T-helper 2 cell treated with Interferon-gamma antibody and Interleukin-4, amounts not matched to agents 100 ng/mL and 5 ng/mL, for 36 hours (primary cell): ENCODE data around the gene REV3L. TPM values are rescaled to one million over a fixed set of nuclear protein-coding genes. Genes with fewer than 3 reads are reported as not detected.

Experiments used
- intact Hi-C: fragments of 100-400 bp; cut with micrococcal nuclease; formaldehyde crosslinking; loops from one replicate; pipeline ENCODE4 v1.15.1; 2023
- total RNA-seq: library from RNA; stranded (reverse); gene quantifications from 2 replicates; pipeline ENCODE4 v1.2.3, GENCODE V29; 2022

Gene REV3L
- total RNA-seq, 1 donor from 2014 or later = 23.5 TPM

DNA sequence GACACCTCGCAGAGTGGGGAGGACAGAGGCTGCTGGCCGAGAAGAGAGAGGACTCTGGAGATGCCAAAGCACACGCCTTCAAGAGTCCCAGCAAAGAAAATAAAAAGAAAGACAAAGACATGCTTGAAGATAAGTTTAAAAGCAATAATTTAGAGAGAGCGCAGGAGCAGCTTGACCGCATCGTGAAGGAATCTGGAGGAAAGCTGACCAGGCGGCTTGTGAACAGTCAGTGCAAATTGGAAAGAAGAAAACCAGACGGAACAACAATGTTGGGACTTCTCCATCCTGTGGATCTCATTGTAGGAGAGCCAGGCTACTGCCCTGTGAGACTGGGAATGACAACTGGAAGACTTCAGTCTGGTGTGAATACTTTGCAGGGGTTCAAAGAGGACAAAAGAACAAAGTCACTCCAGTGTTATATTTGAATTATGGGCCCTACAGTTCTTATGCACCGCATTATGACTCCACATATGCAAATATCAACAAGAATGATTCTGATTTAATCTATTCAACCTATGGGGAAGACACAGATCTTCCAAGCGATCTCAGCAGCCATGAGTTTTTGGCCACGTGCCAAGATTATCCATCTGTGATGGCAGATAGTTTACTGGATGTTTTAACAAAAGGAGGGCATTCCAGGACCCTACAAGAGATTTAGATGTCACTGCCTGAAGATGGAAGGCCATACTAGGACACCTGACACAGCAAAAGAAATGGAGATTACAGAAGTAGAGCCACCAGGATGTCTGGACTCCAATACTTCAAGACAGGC is 52.2 kb downstream of the REV3L start:
- intact Hi-C loops = no loop called here

DNA sequence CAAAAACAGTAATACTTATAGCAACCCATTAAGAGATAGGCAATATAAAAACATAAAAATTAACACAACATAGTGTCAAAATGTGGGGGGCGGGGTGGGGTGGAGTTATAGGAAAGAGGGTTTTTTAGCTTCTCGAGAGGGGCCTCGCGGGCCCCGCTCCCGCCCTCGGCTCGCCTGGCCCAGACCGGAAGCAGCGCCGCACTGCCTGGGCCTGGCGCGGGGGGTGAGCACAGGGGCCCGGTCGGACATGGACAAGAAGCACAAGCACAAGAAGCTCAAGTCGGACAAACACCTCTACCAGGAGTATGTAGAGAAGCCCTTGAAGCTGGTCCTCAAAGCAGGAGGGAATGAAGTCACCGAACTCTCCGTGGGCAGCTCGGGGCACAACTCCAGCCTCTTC is 53.4 kb downstream of the REV3L start:
- intact Hi-C loops = no loop called here

- intact Hi-C loops = no loop called here
These were observed 54.2 kb downstream of the REV3L start for GRCh38 chr6:111428811-111429210.

GRCh38 chr6:111427341-111428116 is 55.5 kb downstream of the REV3L start:
- intact Hi-C loops = no loop called here

DNA sequence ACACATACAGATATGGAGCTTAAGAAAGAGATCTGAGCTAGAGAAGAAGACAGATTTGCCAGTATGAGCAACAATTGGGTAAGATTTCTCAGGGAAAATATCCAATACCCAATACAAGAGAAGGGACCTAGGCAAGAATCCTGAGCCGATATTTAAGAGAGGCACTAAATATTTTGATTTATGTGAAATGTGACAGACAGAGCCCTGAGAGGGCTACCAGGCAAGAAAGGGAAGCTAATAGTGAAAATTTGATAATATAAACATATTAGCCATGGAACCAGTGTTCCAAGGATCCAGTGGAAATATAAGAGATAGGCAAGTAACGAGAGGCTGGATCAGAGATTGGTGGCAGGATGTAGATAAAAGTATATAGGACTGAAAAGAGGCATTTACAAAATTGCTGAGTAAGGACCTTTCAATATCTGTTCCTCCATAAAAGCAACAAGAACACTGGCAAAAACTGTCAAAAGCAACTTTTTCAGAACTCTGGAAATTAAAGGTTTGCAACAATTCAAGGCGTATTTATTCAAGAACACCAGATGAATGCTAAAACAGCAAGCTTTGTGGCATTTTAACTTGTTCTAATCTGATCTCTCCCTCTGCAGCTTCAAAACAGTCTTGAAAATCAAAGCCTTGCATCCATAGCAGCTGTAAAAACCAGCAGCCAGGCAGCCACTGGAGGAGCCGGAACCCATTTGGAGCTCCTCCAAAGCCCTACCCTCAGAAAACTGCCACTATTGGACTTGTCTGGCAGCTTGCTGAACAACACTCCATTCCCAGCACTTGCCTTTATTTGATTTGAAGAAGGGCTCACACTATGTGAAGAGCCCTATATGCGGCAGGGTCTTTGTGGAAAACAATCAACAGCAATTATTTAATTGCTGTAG is 58.8 kb downstream of the REV3L start:
- intact Hi-C loops = no loop called here

DNA sequence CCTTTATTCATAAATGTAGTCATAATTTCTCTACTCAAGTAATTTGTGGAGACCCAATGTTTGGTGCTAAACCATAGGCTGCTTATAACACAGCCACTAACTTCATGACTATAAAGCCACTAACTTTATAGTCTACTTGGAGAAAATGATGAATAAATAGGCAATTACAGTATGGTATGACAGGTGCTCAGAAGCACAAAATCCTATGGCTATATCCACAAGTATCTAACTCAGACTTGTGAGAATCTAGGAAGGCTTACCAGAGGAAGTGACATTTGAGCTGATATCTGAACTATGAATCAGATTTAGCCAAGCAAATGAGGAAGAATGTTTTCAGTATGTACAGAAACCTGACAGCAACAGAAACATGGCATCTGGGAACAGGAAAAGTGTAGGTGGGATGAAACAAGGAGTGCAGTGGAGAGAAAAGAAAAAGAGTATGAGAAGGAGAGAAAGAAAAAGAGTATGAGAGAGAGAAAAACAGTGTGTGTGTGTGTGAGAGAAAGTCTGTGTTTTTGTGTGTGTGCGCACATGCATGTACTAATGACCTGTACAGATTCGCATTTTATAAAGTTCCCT is 59.9 kb downstream of the REV3L start:
- intact Hi-C loops = no loop called here

DNA sequence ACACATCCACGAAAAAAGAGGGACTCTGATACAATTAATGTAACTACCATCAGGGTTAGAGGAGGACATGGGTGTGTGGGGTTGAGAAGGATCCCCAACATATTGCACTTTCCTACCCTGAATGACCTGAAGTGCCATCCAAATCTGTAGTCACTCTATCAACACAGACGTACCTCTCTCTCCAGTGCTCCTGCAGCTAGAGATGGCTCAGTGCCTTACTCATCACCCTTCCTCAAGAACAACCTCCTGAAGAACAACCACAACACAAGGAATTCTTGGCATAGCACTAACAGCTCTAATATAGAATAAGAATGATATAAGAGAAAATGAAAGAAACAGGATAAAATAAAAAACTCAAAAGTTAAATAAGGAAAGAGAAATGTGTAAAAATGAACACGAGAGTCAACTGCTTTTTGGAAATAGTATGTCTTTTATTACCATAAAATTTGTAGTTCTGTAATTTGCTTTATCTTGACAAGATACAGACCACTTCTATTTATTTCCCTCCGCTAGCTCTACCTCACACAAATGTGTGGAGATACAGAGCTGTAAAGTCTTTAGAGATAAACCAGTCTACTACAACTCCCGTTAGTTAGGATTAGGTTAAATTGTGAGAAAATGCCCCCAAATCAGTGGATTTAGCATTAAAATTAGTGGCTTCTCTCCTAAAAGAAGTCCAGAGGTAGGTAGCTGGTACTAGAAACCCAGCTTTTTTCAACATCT is 63.9 kb downstream of the REV3L start:
- intact Hi-C loops = no loop called here

GRCh38 chr6:111417946-111418345 is 65.1 kb downstream of the REV3L start:
- intact Hi-C loops = no loop called here

- intact Hi-C loops = no loop called here
These were observed 65.8 kb downstream of the REV3L start for GRCh38 chr6:111417181-111417585.

DNA sequence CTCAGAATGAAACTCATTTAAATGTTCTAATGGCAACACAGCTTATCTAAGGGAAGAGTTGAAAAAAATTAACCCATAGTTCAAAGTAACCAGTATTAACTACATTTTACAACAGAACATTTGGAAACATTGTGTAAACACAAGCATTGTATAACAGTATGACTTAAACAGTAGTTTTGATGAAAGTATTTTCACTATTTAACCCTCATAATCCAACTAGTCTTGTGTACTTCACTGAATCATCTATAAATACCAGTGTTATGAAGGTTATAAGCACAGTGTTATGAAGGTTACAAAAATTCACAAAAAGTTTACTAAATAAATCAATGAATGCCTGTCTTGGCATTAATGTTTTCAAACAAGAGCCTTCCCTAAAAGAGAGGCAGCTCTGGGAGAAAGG is 66.5 kb downstream of the REV3L start:
- intact Hi-C loops = no loop called here

DNA sequence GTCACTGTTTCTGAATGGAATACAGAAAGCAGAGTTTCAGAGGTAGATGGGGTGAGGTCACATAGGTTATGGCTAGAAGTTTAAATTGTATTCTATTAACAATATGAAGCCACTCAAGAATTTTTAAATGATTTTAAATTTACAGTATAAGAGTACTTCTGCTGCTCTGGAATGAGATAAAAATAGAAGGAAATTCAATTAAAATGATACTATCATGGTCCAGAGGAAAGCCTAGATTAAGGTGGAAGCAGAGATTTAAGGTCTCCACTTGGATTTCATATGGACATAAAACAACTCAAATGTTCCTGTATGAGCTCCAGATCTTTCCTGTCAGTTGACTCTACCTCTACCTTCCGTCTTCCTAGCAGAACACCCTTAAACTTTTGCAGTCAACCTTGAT is 68.6 kb downstream of the REV3L start:
- intact Hi-C loops = no loop called here

DNA sequence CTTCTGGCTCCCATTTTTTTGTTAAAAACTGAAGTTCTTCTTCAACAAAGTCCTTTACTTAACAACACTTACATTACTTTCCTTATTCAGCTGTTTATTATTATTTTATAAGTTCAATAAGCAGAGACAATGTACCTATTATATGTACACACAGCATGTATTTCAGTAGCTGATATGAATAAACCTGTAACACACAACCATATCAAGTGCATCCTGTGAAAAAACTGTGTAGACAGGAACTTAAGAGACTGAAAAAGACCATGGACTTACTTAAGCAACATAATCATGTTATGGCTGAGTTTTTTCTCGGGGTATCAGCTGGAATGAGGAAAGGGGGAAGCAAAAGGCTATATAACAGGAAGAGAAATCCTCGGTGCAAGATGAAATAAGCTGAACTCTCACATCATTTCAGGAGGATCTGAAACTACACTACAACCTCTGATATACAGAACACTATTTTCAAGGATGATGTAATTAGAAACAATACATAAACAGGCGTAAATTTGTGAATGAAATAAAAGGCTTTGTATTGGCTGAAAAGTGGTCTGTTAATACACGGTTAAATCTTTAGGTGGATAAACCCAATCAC is 70.9 kb downstream of the REV3L start:
- intact Hi-C loops = no loop called here

DNA sequence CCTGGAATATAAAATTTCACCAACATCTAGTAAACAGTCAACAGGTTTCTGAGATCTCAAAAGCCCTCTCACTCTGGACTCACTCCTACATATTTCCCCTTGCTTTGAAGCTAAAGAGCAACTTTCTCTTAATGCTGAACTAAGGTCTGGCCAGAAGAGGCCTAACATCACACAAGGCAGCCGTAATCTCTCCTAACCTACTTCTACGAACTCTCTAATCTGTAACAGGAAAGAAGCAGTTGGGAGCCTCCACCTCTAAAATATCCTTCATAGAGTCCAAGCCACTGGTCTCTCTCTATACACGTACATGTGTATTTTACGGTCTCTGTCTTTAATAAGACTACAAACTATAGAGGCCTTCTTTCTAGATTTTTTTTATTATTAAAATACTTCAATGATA is 72.0 kb downstream of the REV3L start:
- intact Hi-C loops = no loop called here

DNA sequence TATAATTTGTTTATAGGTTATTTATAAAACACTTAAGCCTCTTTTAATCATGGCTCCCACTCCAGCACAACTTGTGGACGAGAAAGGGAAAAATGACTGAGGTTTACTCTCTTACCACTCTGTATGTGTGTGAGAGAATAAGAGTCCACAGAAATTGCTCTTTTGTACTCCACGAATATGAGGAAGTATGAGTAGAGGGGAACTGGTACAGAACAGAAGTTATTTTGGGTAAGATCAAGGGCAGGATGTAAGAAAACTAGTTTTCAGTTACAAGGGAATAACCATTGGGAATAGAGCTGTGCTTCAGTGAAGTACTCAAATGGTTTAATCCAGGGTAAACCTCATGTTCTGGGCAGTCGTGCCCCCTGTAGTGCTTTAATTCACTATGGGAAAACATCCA is 72.6 kb downstream of the REV3L start:
- intact Hi-C loops = no loop called here

DNA sequence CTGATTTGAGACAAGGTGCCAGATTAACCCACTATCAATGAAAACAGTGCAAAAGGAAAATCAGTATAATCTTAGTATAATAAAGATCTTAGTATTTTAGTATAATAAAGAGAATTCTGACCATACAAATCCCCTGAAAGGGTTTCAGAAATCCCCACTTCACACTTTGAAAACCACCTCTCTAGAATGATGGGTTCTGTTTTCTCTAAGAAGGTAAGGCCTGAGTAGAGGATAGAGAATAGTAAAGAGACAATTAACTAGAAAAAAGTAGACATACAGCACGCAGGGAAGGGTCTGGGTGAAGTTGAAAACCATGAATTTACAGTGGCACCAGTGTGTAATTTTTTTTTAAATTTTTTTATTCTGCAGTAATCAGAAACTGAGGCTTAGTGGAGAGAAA is 73.6 kb downstream of the REV3L start:
- intact Hi-C loops = no loop called here

DNA sequence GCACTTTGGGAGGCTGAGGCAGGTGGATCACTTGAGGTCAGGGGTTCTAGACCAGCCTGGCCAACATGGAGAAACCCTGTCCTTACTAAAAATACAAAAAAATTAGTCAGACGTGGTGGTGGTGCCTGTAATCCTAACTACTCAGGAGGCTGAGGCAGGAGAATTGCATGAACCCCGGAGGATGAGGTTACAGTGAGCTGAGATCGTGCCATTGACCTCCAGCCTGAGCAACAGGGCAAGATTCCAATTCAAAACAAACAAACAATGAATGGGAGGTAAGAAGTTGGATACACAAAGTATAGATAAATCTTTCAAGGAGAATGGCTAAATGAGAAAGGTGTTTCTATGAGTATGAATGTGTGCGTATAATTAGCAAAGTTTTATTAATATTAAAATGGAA is 75.3 kb downstream of the REV3L start:
- intact Hi-C loops = no loop called here

GRCh38 chr6:111406200-111406721 is 76.8 kb downstream of the REV3L start:
- intact Hi-C loops = no loop called here

DNA sequence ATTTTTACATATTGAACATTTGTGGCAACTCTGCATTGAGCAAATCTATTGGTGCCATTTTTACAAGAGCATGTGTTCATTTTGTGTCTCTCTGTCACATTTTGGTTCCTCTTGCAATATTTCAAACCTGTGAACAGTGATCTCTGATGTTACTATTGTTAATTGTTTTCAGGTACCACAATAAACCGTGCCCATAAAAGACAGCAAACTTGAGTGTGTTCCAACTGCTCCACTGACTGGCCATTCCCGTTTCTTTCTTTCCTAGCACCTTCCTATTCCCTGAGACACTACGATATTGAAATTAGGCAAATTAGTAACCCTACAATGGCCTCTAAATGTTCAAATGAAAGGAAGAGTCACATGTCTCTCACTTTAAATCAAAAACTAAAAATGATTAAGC is 79.6 kb downstream of the REV3L start:
- intact Hi-C loops = no loop called here

DNA sequence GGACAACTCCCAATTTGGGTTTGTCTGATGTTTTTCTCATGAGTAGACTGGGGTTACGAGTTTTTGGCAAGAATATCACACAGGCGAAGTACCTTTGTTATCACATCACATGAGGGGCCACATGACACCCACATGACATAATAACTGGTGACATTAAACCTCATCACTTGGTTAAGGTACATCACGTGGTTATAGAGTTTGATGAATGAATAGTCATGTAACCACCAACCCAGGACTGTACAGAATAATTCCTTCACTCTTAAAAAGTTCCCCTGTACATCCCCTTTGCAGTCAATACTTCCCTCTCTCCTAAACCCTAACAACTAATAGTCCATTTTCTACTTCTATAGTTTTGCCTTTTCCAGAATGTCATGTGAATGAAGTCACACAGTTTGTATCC is 83.4 kb downstream of the REV3L start:
- intact Hi-C loops = no loop called here

DNA sequence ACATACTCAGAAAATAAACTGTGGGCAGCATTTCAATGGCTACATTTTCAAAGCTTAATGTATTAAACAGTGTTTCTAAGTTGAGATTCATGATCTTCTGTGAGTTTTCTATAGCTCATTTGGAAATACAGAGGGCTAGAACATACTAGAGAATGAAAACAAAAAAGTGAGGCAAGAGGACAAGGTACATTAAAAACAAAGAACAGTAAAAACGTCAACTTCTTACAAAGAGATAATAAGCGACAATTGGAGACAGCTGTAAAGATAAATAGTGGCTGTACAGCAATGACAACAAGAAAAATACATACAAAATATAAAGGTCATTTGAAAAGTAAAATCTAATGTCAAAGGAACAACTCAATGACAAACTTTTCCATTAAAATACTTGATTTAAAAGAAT is 94.3 kb downstream of the REV3L start:
- intact Hi-C loops = no loop called here
